Colonic mucosa (tissue), 4 donors: ENCODE results near the gene VPS35L. TPM values are rescaled to one million over a fixed set of nuclear protein-coding genes. Genes with fewer than 3 reads are reported as not detected.

Source experiments
- DNase-seq: peaks from one replicate; pipeline ENCODE4 v3.0.0-alpha.2; 2020
- H3K27ac ChIP-seq: fragments of 200-600 bp; one replicate; pipeline ENCODE4 v1.8.0; 2021
- H3K27me3 ChIP-seq: fragments of 200-600 bp; one replicate; pipeline ENCODE4 v1.8.0; 2021
- H3K36me3 ChIP-seq: fragments of 200-600 bp; one replicate; pipeline ENCODE4 v1.8.0; 2021
- H3K4me1 ChIP-seq: fragments of 200-600 bp; one replicate; pipeline ENCODE4 v1.8.0; 2021; ENCODE audit warnings: mild to moderate bottlenecking
- H3K4me3 ChIP-seq: fragments of 200-600 bp; one replicate; pipeline ENCODE4 v1.8.0; 2021
- H3K9ac ChIP-seq, 2 donors: one replicate each; pipeline ENCODE4 v1.7.0; 2013; ENCODE audit warnings: control low read depth in 2 of 2, low read depth in 2 of 2, low read length in 2 of 2
- H3K9me3 ChIP-seq: fragments of 200-600 bp; one replicate; pipeline ENCODE4 v1.8.0; 2021
- intact Hi-C: fragments of 100-400 bp; cut with DNase I; formaldehyde crosslinking; loops from one replicate; pipeline ENCODE4 v1.14.1; 2022
- total RNA-seq, 2 donors: library from RNA; stranded (reverse); fragmentation: NEBNext Ultra II Directional in 1 of 2; extraction: Animal tissue kit (Norgen Biotek cat#: 25700) in 1 of 2; gene quantifications; one replicate each; pipeline ENCODE4 v1.2.1, GENCODE V29; 2021
- TF ChIP-seq, protein P1 (sequence below): fragments of 200-600 bp; IDR thresholded peaks from one replicate; pipeline ENCODE4 v1.8.0; 2022; ENCODE audit warnings: antibody characterized with exemption, mild to moderate bottlenecking
- donor health status: healthy.
- donor health status: DM: no; HTN: no; CAD: no.
- donor health status: DM: no; HTN: no; CAD: no.

Gene VPS35L
- total RNA-seq, 2 donors from 2014 or later: 38.0 to 43.7 TPM

DNA sequence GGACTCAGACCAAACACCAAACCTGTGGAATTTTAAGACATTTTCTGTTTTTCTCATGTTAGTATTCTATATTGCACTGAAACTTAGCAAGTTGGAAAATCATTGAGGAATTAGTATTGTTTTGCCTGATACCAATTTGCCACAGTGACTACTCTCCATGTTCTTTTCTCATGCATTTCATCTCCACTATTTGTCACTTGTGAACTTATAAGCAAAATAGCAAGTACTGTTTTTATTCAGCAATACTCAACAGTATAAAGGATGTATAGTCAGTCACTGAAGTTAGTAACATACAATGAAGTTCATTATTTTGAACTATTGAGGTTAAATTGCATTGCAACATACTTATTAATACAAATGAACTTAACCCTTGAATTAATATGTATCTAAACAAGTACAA lies 5.8 kb upstream of the VPS35L start:
- Histone ChIP-seq H3K9me3 (no peaks in the 10 kb centered on the region), H3K9ac (no peak overlapping the region), H3K4me3 (no peak overlapping the region), H3K36me3 (no peaks in the 10 kb centered on the region), H3K27ac (no peak overlapping the region), H3K4me1 (no peaks in the 10 kb centered on the region), H3K27me3 (no peaks in the 10 kb centered on the region)
- TF ChIP-seq, protein P1, sequence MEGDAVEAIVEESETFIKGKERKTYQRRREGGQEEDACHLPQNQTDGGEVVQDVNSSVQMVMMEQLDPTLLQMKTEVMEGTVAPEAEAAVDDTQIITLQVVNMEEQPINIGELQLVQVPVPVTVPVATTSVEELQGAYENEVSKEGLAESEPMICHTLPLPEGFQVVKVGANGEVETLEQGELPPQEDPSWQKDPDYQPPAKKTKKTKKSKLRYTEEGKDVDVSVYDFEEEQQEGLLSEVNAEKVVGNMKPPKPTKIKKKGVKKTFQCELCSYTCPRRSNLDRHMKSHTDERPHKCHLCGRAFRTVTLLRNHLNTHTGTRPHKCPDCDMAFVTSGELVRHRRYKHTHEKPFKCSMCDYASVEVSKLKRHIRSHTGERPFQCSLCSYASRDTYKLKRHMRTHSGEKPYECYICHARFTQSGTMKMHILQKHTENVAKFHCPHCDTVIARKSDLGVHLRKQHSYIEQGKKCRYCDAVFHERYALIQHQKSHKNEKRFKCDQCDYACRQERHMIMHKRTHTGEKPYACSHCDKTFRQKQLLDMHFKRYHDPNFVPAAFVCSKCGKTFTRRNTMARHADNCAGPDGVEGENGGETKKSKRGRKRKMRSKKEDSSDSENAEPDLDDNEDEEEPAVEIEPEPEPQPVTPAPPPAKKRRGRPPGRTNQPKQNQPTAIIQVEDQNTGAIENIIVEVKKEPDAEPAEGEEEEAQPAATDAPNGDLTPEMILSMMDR: no peak
- intact Hi-C loops: no loop called here
- DNase-seq: no peak

DNA sequence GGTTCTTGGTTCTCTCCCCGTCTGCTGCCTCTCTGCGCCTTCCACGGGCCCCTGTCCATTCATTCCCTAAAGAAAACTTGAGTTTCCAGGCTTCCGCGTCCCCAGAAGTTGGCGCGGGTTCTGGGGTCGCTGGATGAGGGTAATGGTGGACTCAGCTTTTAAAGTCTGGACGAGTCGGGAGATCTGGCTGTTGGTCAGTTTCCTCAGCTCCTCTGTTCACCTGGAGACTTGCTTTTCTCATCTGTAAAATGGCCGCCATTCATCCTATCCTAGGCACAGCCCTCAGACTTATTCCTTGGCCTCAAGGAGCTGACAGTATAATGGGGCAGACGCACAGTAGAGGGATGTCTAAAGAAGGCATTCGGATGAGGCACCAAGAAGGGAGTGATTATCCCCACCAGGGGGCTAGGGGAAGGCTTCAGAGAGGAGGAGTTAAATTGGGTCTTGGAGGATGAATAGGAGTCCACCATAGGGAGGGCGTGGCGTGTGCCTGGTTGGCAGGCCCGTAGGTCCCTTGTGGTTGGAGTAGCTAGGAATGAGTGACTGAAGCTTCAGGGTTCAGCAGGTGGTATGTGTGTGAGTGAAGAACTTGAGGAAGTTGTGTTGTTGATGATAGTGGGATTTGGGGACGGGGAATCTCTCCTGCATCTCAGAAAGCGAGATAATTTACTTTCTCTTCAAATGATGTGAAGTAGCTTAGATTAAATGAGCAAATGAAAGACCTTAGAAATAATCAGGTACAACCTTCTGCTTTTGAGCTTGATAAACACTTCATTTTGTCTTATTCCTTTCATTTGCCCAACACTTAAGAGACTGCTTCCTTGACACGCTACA lies 652 bp downstream of the VPS35L start:
- no peaks in the 10 kb centered on the region for H3K4me1 ChIP-seq
- DNase-seq: peak; percentile 29
- H3K36me3 ChIP-seq: no peaks in the 10 kb centered on the region
- H3K27me3 ChIP-seq: no peaks in the 10 kb centered on the region
- H3K27ac ChIP-seq: peak overlapping the region; percentile 76
- peak overlapping the region; percentile 84 to 94 for H3K9ac ChIP-seq
- TF ChIP-seq, protein P1: no peak
- no peaks in the 10 kb centered on the region for H3K9me3 ChIP-seq
- intact Hi-C loops: no loop called here
- H3K4me3 ChIP-seq: peak overlapping the region; percentile 76

GRCh38 chr16:19559242-19559910 lies 3.9 kb downstream of the VPS35L start:
- Histone ChIP-seq H3K36me3 (no peaks in the 10 kb centered on the region), H3K9me3 (no peaks in the 10 kb centered on the region), H3K9ac (no peak overlapping the region), H3K27ac (no peak overlapping the region), H3K4me1 (no peaks in the 10 kb centered on the region), H3K27me3 (no peaks in the 10 kb centered on the region), H3K4me3 (no peak overlapping the region)
- intact Hi-C loops: loop anchor here (2.0 kb wide), 1 partner anchor 327 kb away; no protein-coding TSS in a partner anchor
- TF ChIP-seq, protein P1: peak; percentile 45
- DNase-seq: peak; percentile 34

DNA sequence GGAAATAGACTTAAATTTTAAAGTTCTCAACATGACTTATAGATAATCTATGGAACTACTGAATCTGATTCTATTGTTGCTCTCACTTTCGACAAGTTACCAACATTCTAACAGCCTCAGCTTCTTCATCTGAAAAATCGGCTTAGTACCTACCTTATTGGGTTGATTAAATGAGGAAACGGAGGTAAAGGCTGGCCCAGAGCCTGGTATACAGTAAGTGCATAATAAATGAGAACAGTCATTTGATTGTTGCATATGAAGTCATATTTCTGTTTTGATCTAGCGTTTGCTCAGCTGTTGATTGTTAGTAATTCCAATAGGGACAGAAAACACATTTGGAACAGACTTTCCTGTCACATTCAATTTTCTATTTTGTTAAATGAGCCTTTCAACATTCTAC lies 4.6 kb downstream of the VPS35L start:
- Histone ChIP-seq H3K27ac (no peak overlapping the region), H3K27me3 (no peaks in the 10 kb centered on the region), H3K4me3 (no peak overlapping the region), H3K36me3 (no peaks in the 10 kb centered on the region), H3K9ac (no peak overlapping the region), H3K9me3 (no peaks in the 10 kb centered on the region), H3K4me1 (no peaks in the 10 kb centered on the region)
- TF ChIP-seq, protein P1: no peak
- intact Hi-C loops: no loop called here
- DNase-seq: no peak

DNA sequence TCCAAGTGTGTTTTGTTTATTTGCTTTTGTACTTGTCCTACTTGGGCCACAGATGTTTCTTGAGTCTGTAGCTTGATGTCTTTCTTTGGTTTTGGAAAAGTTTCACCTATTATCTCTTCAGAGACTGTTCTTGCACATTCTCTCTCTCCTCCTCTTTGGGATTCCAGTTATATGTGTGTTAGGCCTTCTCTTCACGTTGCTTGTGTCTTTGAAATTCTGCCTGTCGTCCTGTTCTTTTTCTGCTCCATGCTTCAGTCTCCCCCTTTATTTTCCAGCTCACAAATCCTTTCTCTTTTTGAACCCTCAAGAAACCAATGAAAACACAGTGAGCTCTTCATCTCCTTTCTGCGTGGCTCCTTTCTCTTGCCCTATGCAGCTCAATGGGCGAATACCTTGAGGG lies 7.9 kb downstream of the VPS35L start:
- no peaks in the 10 kb centered on the region for H3K27me3 ChIP-seq
- DNase-seq: no peak
- intact Hi-C loops: no loop called here
- no peaks in the 10 kb centered on the region for H3K9me3 ChIP-seq
- H3K4me3 ChIP-seq: no peak overlapping the region
- TF ChIP-seq, protein P1: no peak
- no peak overlapping the region for H3K9ac ChIP-seq
- H3K36me3 ChIP-seq: no peaks in the 10 kb centered on the region
- H3K4me1 ChIP-seq: no peaks in the 10 kb centered on the region
- H3K27ac ChIP-seq: no peak overlapping the region
